ENCODE results near the gene GIPC3. TPM values are rescaled to one million over a fixed set of nuclear protein-coding genes. Genes with fewer than 3 reads are reported as not detected.
A peak's percentile ranks its signal among the peaks of the same experiment; 100 is the strongest.

The GIPC3 gene
- total RNA-seq, 4 donors from 2014 or later, result 0.18 to 0.76 (median 0.22) TPM

- 80 to 89% methylated on average over 1 to 22 of the region's 43 CpGs for WGBS, 2 donors
- intact Hi-C loops (cut with DNase I), result no loop called here
- peak overlapping the region in 3 of 4 donors; percentile 67 to 78 (median 77) for H3K27ac ChIP-seq
- H3K4me3 ChIP-seq, result no peak overlapping the region
- H3K4me1 ChIP-seq, result peaks cover 4 to 6% (median 6%) of the 10 kb centered on the region in 3 donors
- DNase-seq, result no peak
- peaks cover 0 to 46% (median 0%) of the 10 kb centered on the region in 3 donors for H3K36me3 ChIP-seq
- no peaks in the 10 kb centered on the region for H3K9me3 ChIP-seq
- TF ChIP-seq CTCF (IDR thresholded peaks at IDR 0.05), result no peak
- no peaks in the 10 kb centered on the region for H3K27me3 ChIP-seq
These were observed 46.0 kb downstream of the GIPC3 start for GRCh38 chr19:3631053-3631861.

DNA sequence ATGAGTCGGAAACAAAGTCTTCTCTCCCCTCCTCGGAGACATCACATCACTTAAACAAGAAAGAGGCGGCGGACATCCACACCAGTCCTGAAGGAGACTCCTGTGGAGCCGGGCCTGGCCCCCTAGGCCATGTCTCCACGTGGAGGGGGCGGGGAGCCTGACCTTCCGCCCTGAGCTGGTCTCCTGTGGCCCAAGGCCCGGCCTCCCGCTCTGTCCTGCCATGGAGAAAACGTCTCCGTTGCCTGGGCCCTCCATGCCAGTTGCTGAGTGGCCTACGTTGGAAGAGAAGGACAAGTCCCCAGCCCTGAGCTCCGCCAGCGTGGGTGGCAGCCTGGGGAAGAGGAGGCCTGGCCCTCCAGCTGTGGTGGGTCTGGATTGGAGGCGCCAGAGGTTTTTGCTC is 46.8 kb downstream of the GIPC3 start:
- no peak for TF ChIP-seq POLR2A (IDR thresholded peaks at IDR 0.05)
- no peak for TF ChIP-seq CTCF (IDR thresholded peaks at IDR 0.05)
- Histone ChIP-seq H3K27ac (peak overlapping the region; percentile 26 to 78 (median 72)), H3K36me3 (peaks cover 0 to 54% (median 0%) of the 10 kb centered on the region in 3 donors), H3K27me3 (no peaks in the 10 kb centered on the region), H3K9me3 (no peaks in the 10 kb centered on the region), H3K4me3 (no peak overlapping the region), H3K4me1 (peaks cover 4 to 5% (median 5%) of the 10 kb centered on the region in 3 donors)
- 79% methylated on average over 4 of the region's 16 CpGs; no CpG with 5 or more reads in 1 of the 2 donors for WGBS, 2 donors
- intact Hi-C loops (cut with DNase I), result no loop called here
- DNase-seq, result no peak

GRCh38 chr19:3632739-3633558 is 47.7 kb downstream of the GIPC3 start:
- no peak for TF ChIP-seq CTCF (IDR thresholded peaks at IDR 0.05)
- no peak for TF ChIP-seq POLR2A (IDR thresholded peaks at IDR 0.05)
- intact Hi-C loops (cut with DNase I), result no loop called here
- Histone ChIP-seq H3K27me3 (no peaks in the 10 kb centered on the region), H3K4me1 (no peaks in the 10 kb centered on the region), H3K36me3 (peaks cover 0 to 62% (median 4%) of the 10 kb centered on the region in 3 donors), H3K4me3 (no peak overlapping the region), H3K27ac (peak overlapping the region; percentile 26 to 78 (median 72)), H3K9me3 (no peaks in the 10 kb centered on the region)
- WGBS, 2 donors, result 45 to 89% methylated on average over 2 to 30 of the region's 50 CpGs
- DNase-seq, result no peak

- no peaks in the 10 kb centered on the region for H3K27me3 ChIP-seq
- intact Hi-C loops (cut with DNase I), result no loop called here
- no peak for DNase-seq
These were observed 48.3 kb downstream of the GIPC3 start for GRCh38 chr19:3633559-3633988.

More at GRCh38 chr19:3633559-3633988, 48.3 kb downstream of the GIPC3 start:
- H3K4me3 ChIP-seq, result no peak overlapping the region
- WGBS, 2 donors, result 84% methylated on average over 11 of the region's 22 CpGs; no CpG with 5 or more reads in 1 of the 2 donors
- H3K9me3 ChIP-seq, result no peaks in the 10 kb centered on the region
- peaks cover 0 to 69% (median 7%) of the 10 kb centered on the region in 3 donors for H3K36me3 ChIP-seq
- H3K27ac ChIP-seq, result peak overlapping the region in 2 of 4 donors; percentile 77 to 78
- TF ChIP-seq CTCF (IDR thresholded peaks at IDR 0.05) (no peak), POLR2A (IDR thresholded peaks at IDR 0.05) (no peak)
- H3K4me1 ChIP-seq, result no peaks in the 10 kb centered on the region
